HG03280 (cell line): ENCODE results near the gene ATAD2B.
"Not testable (repeated sequence)": the region's sequence is repeated elsewhere in the genome, so short reads cannot be mapped to it uniquely, and the experiment has no call there.

Experiments
- ATAC-seq: cut with Tn5 transposase; IDR thresholded peaks from one replicate; pipeline ENCODE4 v1.9.1; 2021; ENCODE audit warnings: mild to moderate bottlenecking, moderate library complexity; ENCODE audit not compliant: unreplicated experiment

The ATAD2B gene

DNA sequence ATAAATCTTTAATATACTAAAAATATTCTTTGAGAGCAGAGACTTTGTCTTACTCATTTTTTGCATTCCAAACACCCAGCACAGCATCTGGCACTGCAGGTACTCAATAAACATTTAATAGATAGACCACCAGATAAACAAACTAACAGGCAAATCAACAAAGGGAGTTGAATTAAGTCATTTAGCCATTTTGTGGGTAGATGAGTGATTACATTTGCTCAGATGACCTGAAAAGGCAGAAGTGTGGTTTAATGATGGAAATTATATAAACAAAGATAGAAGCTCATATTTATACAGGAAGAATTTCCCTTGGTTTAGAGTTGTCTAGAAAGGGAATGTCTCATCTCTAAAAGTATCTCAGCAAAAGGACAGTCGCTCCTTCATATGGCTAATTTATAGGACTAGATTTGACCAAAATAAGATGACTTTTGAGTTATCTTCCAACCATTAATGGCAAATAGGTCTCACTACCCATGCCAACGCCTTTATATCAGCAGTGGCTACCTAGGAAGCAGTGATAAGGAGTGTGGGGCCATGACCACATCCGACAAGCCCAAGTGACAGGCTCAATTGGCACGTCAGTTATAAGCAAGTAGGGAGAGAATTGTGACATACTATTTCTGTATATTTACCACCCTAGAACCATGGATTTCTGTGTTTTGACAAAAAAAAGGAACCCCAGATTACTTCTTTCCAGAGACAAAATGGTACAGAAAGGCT, 173.5 kb downstream of the ATAD2B start:
- no peak for ATAC-seq

DNA sequence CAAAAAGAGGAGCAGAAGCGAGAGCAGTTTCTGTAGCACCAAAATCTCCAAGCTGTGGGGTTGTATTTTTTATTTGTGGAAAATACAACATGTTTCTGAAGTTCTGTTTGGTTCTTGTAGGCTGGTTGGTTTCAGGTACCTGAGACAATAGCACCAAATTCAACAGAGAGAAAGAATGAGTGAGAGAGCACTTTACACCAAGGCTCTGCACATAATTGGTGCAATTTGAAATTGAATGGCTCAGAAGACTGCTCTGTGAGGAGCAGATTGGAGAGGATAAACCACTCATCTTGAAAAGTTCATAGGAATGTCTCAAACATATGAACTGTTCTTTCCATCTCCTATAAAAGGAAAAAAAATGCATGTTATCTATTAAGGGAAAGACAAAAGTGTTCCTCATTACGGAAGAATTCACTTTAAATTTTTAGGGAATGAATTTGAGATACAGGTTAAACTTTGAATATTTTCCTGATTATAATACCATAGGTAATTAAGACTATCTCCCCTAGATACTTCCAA, 175.1 kb downstream of the ATAD2B start:
- ATAC-seq = no peak

- ATAC-seq = no peak
Measured at GRCh38 chr2:23746141-23746863, 180.6 kb downstream of the ATAD2B start.

DNA sequence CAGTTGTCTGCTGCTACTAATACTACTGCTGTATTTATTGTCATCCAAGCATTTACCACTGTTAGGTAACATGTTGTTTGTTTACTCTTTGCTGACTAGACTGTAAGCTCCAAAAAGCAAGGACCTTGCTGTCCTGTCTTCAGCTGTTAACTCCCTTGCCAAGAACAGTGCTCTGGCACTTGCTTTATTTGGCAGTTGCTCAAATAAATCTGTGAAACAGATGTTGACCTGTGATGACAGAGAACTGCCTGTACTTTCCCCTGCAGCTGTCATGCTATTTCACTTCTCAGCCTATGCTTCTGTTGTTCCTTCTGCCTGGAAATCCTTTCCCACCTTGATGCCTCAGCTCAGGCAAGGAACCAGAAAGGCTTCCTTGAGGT, 181.2 kb downstream of the ATAD2B start:
- ATAC-seq = no peak

- no peak for ATAC-seq
Measured at GRCh38 chr2:23745068-23745725, 181.7 kb downstream of the ATAD2B start.

- not testable (repeated sequence) for ATAC-seq
Measured at GRCh38 chr2:23736783-23737182, 190.1 kb downstream of the ATAD2B start.

- ATAC-seq = no peak
Measured at GRCh38 chr2:23734416-23734815, 192.5 kb downstream of the ATAD2B start.

- ATAC-seq = not testable (repeated sequence)
Measured at GRCh38 chr2:23723029-23723428, 203.9 kb downstream of the ATAD2B start.

GRCh38 chr2:23722255-23722654, 204.7 kb downstream of the ATAD2B start:
- no peak for ATAC-seq

GRCh38 chr2:23721454-23721826, 205.5 kb downstream of the ATAD2B start:
- ATAC-seq = no peak

DNA sequence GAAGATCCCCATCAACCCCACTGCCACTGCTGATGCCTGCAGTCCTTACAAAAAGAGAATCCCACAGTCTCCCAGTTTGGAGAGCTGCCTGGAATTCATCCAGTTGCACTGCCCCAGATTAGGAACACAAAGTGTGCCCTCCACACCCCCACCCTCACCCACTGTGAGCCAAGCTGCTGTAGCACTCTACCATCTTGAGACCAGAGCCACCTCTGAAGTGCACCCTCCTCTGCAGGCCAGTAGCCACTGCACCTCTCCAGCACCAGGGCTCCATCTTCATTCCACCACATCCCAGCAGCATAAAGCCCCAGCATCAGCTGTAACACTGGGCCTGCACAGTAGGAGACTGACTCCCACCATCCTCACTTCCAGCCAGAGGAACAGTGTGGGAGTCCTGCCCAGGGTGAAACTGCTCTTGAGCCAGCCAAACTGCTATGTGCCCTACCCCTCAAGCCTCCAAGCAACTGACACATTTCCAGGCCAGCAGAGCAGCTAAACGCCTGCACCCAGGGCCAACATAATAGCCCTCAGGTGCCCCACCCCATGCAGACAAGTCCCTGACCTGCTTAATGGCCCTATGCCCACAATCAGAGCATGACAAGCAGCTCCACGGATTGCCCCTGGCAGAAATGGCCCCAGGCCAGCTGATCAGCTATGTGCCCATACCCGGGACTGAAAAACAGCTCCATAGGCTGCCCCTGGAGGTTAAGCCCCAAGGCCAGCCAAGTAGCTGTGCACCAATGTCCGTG, 206.0 kb downstream of the ATAD2B start:
- no peak for ATAC-seq

DNA sequence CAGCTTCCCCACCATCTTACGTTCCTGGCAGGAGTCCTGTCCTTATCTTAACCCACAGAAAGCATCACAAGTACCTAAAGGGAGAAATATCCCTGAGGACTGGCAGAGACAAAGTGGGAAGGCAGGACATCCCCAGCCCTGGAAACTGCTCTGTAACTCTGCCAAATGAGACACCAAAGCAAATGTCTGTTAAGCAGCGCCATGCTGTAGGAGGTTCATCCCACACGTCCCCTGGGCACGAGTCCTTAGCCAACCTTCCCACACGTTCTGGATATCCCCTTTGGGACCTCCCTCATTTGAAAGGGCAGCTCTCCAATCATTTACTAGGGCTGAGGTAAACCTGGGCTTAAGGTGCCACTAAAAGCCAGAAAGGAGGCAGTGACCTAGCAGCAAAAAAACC, 207.2 kb downstream of the ATAD2B start:
- no peak for ATAC-seq

DNA sequence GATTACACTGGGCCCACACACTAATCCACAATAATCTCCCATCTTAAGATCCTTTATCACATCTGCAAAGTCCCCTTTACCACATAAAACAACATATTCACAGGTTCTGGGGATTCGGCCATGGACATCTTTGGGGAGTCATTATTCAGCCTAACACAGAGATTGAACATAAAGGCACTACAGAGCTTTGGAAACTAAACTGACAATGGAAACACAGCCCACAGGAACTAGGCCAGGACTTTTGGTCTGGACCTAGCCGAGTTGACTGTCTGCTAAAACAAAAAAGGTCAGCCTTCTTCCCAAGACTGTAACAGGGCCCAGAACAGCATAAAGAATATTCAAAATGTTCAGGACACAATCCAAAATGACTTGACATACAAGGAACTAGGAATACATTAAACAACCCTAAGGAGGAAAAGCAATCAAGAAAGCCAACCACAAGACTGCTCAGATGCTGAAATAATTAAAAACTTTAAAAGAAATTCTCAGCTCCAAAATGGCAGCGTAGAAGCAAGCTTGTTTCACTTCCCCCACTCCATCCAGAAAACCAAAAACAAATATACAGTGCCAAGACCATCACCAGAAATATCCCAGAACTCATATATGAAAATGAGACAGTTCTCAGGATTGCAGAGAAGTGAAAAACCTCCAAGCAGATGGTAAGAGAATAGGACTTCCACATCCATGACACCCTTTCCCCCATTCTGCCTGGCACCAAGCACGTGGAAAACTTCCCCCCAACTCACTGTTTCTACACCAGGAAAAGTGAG, 207.8 kb downstream of the ATAD2B start:
- no peak for ATAC-seq

- ATAC-seq = no peak
Measured at GRCh38 chr2:23713351-23713750, 213.6 kb downstream of the ATAD2B start.

DNA sequence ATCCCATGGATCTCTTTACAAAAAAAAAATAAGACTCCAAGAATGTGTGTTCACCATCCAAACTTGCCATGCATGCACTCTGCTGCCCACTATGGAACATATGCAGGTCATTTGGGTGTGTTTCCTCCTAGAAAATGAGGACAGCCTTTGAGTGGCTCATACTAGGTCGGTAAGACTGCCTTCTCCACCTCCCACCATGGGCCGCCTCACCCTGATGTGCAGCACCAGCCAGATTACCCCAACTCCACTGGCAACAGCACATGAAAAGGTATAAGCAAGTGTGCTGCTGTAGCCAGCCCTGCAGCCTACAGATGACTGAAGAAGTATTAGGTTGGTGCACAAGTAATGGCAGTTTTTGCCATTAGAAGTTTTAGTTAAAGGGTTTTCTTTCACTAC, 214.2 kb downstream of the ATAD2B start:
- ATAC-seq = no peak

DNA sequence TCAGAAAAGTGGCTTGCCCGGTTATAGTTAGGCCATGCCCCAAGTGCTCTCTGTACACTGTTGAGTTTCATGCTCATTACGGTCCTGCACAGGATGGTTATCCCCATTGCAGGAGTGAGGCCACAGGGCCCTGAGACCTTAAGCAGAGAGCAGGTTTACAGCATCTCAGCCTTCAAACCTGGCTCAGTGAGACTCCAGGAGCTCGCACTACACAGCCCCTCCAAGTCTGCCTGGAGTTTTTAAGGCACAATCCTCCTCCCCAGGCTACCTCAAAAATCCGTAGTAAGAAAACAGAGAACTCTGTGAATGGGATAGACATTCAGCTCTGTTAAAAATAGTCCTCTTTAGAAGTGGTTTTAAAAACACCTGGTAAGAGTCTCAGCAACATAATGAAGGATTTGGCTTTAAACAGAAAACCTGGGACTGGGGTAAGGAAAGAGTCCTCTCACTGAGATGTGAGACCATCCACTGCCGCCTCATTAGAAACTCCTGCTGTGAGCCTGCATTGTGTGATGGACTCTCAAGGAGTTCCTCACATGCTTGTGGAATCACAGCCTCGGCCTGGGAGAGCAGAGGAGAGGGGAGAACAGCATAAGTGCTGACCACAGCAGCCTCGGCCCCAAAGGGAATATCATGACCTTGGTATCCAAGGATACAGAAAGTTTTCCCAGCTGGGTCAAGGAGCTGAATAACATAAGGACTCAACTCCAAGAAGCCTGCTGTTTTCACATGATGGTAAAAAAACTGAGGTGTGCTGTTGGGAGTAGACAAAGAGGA, 214.8 kb downstream of the ATAD2B start:
- ATAC-seq = no peak

- ATAC-seq = no peak
Measured at GRCh38 chr2:23709311-23709710, 217.6 kb downstream of the ATAD2B start.

DNA sequence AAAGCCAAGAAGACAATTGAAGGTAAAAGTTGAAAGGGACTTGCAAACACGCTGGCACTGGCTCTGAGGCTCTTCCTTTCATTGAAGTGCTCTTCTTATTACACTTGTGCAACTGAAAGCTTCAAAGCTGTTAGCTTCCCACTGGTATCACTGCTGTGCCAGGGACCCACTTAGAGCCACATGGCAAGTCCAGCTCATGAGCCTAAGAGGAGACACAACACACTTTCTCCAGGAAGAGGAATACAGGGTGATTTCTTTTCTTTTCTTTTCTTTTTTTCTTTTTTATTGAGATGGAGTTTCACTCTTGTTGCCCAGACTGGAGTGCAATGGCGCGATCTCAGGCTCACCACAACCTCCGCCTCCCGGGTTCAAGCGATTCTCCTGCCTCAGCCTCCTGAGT, 218.2 kb downstream of the ATAD2B start:
- ATAC-seq = no peak

- ATAC-seq = no peak
Measured at GRCh38 chr2:23707096-23707495, 219.8 kb downstream of the ATAD2B start.

DNA sequence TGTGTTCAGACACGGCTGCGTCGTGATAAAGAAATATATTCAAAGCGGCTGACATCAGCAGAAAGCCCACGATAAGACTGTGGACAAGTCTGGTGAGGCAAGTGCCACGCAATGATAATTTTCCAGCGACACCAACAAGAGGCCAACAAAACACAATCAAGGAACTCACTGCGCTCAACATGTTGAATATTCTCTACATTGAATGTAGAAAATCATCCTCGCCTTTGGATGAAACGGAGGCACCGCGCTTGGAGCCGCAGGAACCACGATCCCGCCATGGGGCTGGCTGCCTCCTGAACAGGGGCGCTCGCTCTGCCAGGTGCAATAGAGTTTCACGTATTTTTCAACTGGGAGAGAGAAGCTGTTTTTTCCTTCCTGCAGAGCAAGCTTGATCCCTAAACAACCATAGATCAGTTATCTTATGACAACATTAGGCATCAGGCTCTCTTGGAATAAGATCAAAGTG, 220.3 kb downstream of the ATAD2B start:
- ATAC-seq = no peak
